ENCODE measurements around the gene OPRM1.

The OPRM1 gene

DNA sequence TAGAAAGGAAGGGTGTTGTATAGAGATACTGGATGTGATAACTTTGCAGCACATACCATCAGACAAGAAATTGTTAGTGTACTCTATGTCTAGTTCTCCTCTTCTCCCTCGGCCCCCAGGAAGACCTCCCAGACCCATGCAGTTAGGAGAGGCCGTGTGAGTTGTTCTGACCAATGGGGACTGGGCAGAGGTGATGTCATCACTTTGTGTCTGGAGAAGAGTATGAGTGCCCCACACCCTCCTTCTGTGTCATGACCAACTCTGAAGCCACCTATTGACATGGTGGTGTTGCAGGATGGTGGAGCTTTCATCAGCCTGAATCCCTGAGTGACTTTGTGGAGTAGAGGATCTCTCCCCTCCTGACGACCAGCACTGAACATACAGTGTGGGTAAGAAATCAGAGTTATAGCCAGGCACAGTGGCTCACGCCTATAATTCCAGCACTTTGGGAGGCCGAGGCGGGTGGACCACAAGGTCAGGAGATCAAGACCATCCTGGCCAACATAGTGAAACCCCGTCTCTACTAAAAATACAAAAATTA lies 245.3 kb downstream of the OPRM1 start:
- no peak for DNase-seq (ENCODE audit: low spot score)

GRCh38 chr6:154285826-154286225 lies 246.8 kb downstream of the OPRM1 start:
- DNase-seq (ENCODE audit: low spot score): no peak

DNA sequence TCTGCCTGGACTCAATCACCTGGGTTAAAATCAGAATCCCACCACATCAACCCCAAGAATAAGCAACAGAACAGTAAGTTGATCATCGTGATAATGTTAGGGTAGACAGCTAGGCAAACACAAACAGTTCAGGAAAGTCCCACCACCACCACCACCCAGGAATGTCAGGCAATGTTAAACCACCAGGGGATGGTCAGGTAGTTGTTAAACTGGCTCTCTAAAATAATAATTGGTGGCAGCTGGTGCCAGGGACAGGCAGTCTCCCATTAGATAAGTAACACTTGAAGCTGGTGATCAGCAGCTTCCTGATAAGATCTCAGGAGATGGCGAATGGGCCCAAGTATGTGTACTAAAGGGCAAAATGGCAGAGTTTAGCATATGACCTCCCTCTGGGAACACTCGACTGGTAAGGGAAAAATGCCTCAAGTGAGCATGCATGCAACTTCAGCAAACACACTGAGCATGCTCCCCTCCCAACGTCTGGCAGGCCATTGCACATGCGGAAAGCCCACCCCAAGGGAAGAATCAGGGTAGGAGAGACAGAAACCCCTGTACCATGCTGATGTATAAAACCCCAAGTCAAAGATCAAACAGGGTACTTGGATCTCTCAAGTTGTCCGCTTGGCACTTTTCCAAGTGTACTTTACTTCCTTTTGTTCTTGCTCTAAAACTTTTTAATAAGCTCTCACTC lies 250.9 kb downstream of the OPRM1 start:
- no peak for DNase-seq (ENCODE audit: low spot score)

GRCh38 chr6:154292066-154292465 lies 253.0 kb downstream of the OPRM1 start:
- DNase-seq (ENCODE audit: low spot score): no peak

- DNase-seq (ENCODE audit: low spot score): no peak
These were observed 253.9 kb downstream of the OPRM1 start for GRCh38 chr6:154292855-154293519.

DNA sequence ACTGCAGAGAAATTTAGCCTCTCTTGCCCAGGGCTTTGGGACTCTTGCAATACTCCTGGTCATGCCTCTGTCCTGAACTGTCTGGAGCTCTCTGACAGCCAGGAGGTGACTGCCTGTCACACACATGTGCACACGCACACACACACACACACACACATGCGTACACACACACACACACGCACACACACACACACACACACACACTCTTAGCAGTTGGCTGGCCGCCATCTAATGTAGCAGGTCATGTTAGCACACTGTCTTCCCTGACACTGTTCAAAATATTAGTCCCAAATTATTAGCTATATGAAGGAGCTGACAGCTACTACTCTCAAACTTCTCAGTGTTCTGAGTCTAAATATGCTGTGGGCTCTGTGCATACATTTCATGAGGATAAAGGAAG lies 256.7 kb downstream of the OPRM1 start:
- DNase-seq (ENCODE audit: low spot score): no peak
